ENCODE measurements around the gene NAA80. TPM values are rescaled to one million over a fixed set of nuclear protein-coding genes. Genes with fewer than 3 reads are reported as not detected.

NAA80 gene
- total RNA-seq, 1 experiment from 2014 or later = 5.3 TPM

GRCh38 chr3:50246517-50246954 lies 52.7 kb downstream of the NAA80 start:
- intact Hi-C loops (cut with micrococcal nuclease; ENCODE audit: unreplicated experiment) = loop anchor here (1.0 kb wide), 1 partner anchor 19 kb away; no protein-coding TSS in a partner anchor
- peak overlapping the region; percentile 42 for H3K4me3 ChIP-seq (ENCODE audit: low read depth, low read length, poor library complexity, severe bottlenecking)
- CTCF ChIA-PET = interaction anchor here (0.8 to 1.5 kb wide), 5 partner anchors 11 to 52 kb away, joined by 3 to 17 read pairs (median 4); partner anchors contain the start of gene GNAI2
- DNase-seq (ENCODE audit: low spot score) = peak; percentile 39
- H3K27ac ChIP-seq (ENCODE audit: low read depth, low read length, poor library complexity, severe bottlenecking) = peak overlapping the region; percentile 74
- no peaks in the 10 kb centered on the region for H3K9me3 ChIP-seq (ENCODE audit: low read depth, low read length, poor library complexity, severe bottlenecking)
- H3K27me3 ChIP-seq (replicated peaks; ENCODE audit: insufficient read depth, low read depth, low read length, poor library complexity) = no peaks in the 10 kb centered on the region
- BruUV-seq (replicated peaks) = no TSS peak
- H3K4me1 ChIP-seq (ENCODE audit: insufficient read depth, low read length, poor library complexity, severe bottlenecking) = peaks cover 14% of the 10 kb centered on the region
- H3K36me3 ChIP-seq (ENCODE audit: insufficient read depth, low read length, poor library complexity, severe bottlenecking) = no peaks in the 10 kb centered on the region
- TF ChIP-seq EZH2 (IDR thresholded peaks at IDR 0.05; ENCODE audit: borderline replicate concordance, low read depth, low read length, poor library complexity, severe bottlenecking) (no peak), CTCF (conservative IDR thresholded peaks at IDR 0.05; ENCODE audit: low read depth, low read length) (0 out of 2 replicates have a peak, but pooled peaks have one; percentile 2)
- POLR2A ChIA-PET (ENCODE audit: low non-redundant PET) = no interaction called here

Other genes with a start within 250 kb of the NAA80 start
- 80.6 and 89.7 TPM in 2 replicates for gene RBM5, start 210.5 kb downstream of the NAA80 start, total RNA-seq (2021)
- gene SEMA3F, start 144.1 kb downstream of the NAA80 start, total RNA-seq (2021) = 3.9 and 7.8 TPM in 2 replicates
- gene GNAT1, start 107.8 kb downstream of the NAA80 start, total RNA-seq (2021) = not detected in 2 replicates
- gene SLC38A3, start 94.1 kb downstream of the NAA80 start, total RNA-seq (2021) = 0.31 TPM in 1 of 2 replicates, not detected in the other
- gene GNAI2, start 63.2 kb downstream of the NAA80 start, total RNA-seq (2021) = 115 and 124 TPM in 2 replicates
- gene SEMA3B, start 30.3 kb downstream of the NAA80 start, total RNA-seq (2021) = 0.43 and 2.0 TPM in 2 replicates
- not detected in 2 replicates for gene LSMEM2, start 20.3 kb downstream of the NAA80 start, total RNA-seq (2021)
- gene IFRD2, start 7.0 kb downstream of the NAA80 start, total RNA-seq (2021) = 62.2 and 77.4 TPM in 2 replicates
- gene HYAL3, start within 50 bp of the NAA80 start, total RNA-seq (2021) = 3.0 and 3.7 TPM in 2 replicates
- 0.37 TPM in 1 of 2 replicates, not detected in the other for gene HYAL1, start 4.2 kb upstream of the NAA80 start, total RNA-seq (2021)
- gene HYAL2, start 23.3 kb upstream of the NAA80 start, total RNA-seq (2021) = 17.7 and 18.1 TPM in 2 replicates
- 14.6 and 15.2 TPM in 2 replicates for gene TUSC2, start 28.8 kb upstream of the NAA80 start, total RNA-seq (2021)
- gene RASSF1, start 41.4 kb upstream of the NAA80 start, total RNA-seq (2021) = 10.2 and 14.4 TPM in 2 replicates
- gene ZMYND10, start 46.3 kb upstream of the NAA80 start, total RNA-seq (2021) = 0.67 and 1.0 TPM in 2 replicates
- 15.2 and 16.0 TPM in 2 replicates for gene NPRL2, start 51.4 kb upstream of the NAA80 start, total RNA-seq (2021)
- gene CYB561D2, start 51.5 kb upstream of the NAA80 start, total RNA-seq (2021) = 7.9 and 8.2 TPM in 2 replicates
- 17.3 and 19.4 TPM in 2 replicates for gene TMEM115, start 60.1 kb upstream of the NAA80 start, total RNA-seq (2021)
- gene CACNA2D2, start 204.2 kb upstream of the NAA80 start, total RNA-seq (2021) = 0.17 and 0.68 TPM in 2 replicates

Measured in A673 (cell line).